ENCODE measurements around the gene PTPN4. TPM values are rescaled to one million over a fixed set of nuclear protein-coding genes. Genes with fewer than 3 reads are reported as not detected.
"Not testable (repeated sequence)": the region's sequence is repeated elsewhere in the genome, so short reads cannot be mapped to it uniquely, and the experiment has no call there.

The PTPN4 gene
- total and polyA plus RNA-seq, 9 donors = 3.4 to 45.7 (median 35.2) TPM

- WGBS, 3 donors = 92 to 94% (median 92%) methylated on average over 4 of the region's 4 CpGs
- no peak overlapping the region for H3K4me3 ChIP-seq
- no peak for TF ChIP-seq POLR2A (IDR thresholded peaks at IDR 0.05)
- TF ChIP-seq CTCF (IDR thresholded peaks at IDR 0.05) = no peak
- no peak for TF ChIP-seq EP300 (IDR thresholded peaks at IDR 0.05)
- intact Hi-C loops (cut with DNase I) = loop anchor here in 1 of 4 donors (10.0 kb wide), 1 partner anchor 654 kb away; the partner anchor contains the start of genes C2orf76 and DBI
- no peaks in the 10 kb centered on the region for H3K9me3 ChIP-seq
- H3K27me3 ChIP-seq = no peaks in the 10 kb centered on the region
- no peak for DNase-seq
- no peak overlapping the region for H3K27ac ChIP-seq
- no peaks in the 10 kb centered on the region for H3K36me3 ChIP-seq
- H3K4me1 ChIP-seq (ENCODE audit: insufficient read depth) = peaks cover 2% of the 10 kb centered on the region
Measured at GRCh38 chr2:120018549-120018948, 258.8 kb downstream of the PTPN4 start.

- H3K27me3 ChIP-seq = no peaks in the 10 kb centered on the region
- DNase-seq = no peak
- H3K9me3 ChIP-seq = no peaks in the 10 kb centered on the region
- intact Hi-C loops (cut with DNase I) = no loop called here
- H3K27ac ChIP-seq = no peak overlapping the region
- no peak for TF ChIP-seq EP300 (IDR thresholded peaks at IDR 0.05)
- 85 to 89% (median 86%) methylated on average over 1 of the region's 1 CpG for WGBS, 3 donors
- H3K4me1 ChIP-seq (ENCODE audit: insufficient read depth) = peaks cover 2% of the 10 kb centered on the region
- no peaks in the 10 kb centered on the region for H3K36me3 ChIP-seq
- no peak overlapping the region for H3K4me3 ChIP-seq
Measured at GRCh38 chr2:120020554-120020953, 260.8 kb downstream of the PTPN4 start.

- H3K27me3 ChIP-seq; intact Hi-C loops (cut with DNase I); H3K9me3 ChIP-seq; H3K27ac ChIP-seq; DNase-seq; H3K36me3 ChIP-seq; H3K4me3 ChIP-seq; H3K4me1 ChIP-seq (ENCODE audit: insufficient read depth): not testable (repeated sequence)
- WGBS, 3 donors = 98 to 100% (median 100%) methylated on average over 1 of the region's 1 CpG
Measured at GRCh38 chr2:120022505-120022904, 262.8 kb downstream of the PTPN4 start.

GRCh38 chr2:120026890-120027289, 267.2 kb downstream of the PTPN4 start:
- 97 to 100% (median 100%) methylated on average over 2 of the region's 2 CpGs for WGBS, 3 donors
- no peak overlapping the region for H3K4me3 ChIP-seq
- intact Hi-C loops (cut with DNase I) = no loop called here

GRCh38 chr2:120028795-120029194, 269.1 kb downstream of the PTPN4 start:
- DNase-seq = no peak
- Histone ChIP-seq H3K27me3 (no peaks in the 10 kb centered on the region), H3K4me1 (ENCODE audit: insufficient read depth) (no peaks in the 10 kb centered on the region), H3K27ac (no peak overlapping the region), H3K4me3 (no peak overlapping the region), H3K36me3 (no peaks in the 10 kb centered on the region), H3K9me3 (no peaks in the 10 kb centered on the region)
- intact Hi-C loops (cut with DNase I) = no loop called here
- no peak for TF ChIP-seq CTCF (IDR thresholded peaks at IDR 0.05)
- no peak for TF ChIP-seq EP300 (IDR thresholded peaks at IDR 0.05)
- no peak for TF ChIP-seq POLR2A (IDR thresholded peaks at IDR 0.05)
- 94 to 97% (median 95%) methylated on average over 5 of the region's 5 CpGs for WGBS, 3 donors

More at GRCh38 chr2:120026890-120027289, 267.2 kb downstream of the PTPN4 start:
- Histone ChIP-seq H3K36me3 (no peaks in the 10 kb centered on the region), H3K27ac (no peak overlapping the region), H3K4me1 (ENCODE audit: insufficient read depth) (no peaks in the 10 kb centered on the region), H3K9me3 (no peaks in the 10 kb centered on the region), H3K27me3 (no peaks in the 10 kb centered on the region)
- DNase-seq = no peak
- TF ChIP-seq CTCF (IDR thresholded peaks at IDR 0.05) (no peak), EP300 (IDR thresholded peaks at IDR 0.05) (no peak), POLR2A (IDR thresholded peaks at IDR 0.05) (no peak)

All from ovary (tissue), 9 donors.